HG03039 (cell line): ENCODE measurements around the gene GPALPP1.
"Not testable (repeated sequence)": the region's sequence is repeated elsewhere in the genome, so short reads cannot be mapped to it uniquely, and the experiment has no call there.

Experiments used
- ATAC-seq: cut with Tn5 transposase; IDR thresholded peaks from one replicate; pipeline ENCODE4 v1.9.1; 2021; ENCODE audit warnings: mild to moderate bottlenecking, moderate library complexity; ENCODE audit not compliant: unreplicated experiment

GPALPP1 gene, protein sequence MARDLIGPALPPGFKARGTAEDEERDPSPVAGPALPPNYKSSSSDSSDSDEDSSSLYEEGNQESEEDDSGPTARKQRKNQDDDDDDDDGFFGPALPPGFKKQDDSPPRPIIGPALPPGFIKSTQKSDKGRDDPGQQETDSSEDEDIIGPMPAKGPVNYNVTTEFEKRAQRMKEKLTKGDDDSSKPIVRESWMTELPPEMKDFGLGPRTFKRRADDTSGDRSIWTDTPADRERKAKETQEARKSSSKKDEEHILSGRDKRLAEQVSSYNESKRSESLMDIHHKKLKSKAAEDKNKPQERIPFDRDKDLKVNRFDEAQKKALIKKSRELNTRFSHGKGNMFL

DNA sequence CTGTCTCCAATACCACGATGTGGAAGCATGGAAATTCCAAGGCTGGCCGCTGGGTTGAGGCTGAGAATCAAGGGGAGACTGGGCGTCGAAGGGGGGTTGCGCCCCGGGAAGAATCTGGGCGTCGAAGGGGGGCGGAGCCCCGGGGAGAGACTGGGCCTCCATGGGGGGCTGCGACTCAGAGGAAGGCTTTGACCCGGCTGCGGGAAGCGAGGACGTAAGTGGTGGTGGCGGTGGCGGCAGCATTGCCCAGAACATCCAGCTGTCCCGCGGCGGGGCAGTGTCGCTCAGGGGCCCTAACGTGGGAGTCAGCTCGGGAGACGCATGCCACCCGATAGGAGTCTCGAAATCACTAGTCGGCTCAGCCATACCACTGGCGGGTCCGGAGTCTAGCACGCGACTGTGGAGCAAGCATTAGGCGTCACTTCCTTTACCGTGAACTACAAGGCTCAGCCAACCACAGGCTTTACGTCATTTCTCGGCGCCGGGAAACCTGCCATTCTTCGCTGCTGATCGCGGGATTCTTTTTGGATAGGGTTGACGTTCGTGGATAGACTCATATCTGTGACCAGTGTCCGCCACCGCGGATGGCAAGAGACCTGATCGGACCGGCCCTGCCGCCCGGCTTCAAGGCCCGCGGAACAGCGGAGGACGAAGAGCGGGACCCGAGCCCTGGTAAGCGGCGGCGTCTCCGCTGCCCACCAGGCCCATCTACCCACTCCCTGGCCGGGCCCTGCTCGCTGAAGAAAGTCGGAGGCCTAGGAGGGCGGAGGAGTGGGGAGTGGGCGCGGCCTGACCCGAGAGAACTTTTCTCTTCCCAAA lies at the start of gene GPALPP1, which contains the start of gene NUFIP1:
Gene GPALPP1, plus strand, starts transcription at position 468 of the 819 bp plus-strand sequence. Its CDS starts 117 bp downstream, at position 585.
Gene NUFIP1, minus strand, starts transcription at position 401 of the 819 bp plus-strand sequence. Its CDS starts 35 bp downstream, at position 366.
- peak; percentile 97 for ATAC-seq

DNA sequence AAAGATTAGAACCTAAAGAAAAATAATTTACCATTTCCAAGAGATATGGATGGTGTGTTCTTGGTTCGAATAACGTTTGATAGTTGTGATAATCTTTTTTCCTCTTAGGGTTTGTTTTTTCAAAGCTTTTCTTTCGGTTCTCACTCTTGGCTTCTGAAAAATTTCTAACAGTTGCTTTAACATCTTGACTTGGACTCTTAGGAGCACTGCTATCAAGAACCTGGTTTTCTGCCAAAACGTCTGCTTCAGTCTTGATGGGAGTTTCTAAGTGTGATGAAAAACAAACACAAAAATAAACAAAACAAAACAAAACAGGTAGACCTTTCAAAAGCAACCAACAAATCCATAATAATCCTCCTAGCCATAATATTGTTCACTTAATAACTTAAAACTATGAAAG lies 45.9 kb upstream of the GPALPP1 start:
- ATAC-seq, result not testable (repeated sequence)

DNA sequence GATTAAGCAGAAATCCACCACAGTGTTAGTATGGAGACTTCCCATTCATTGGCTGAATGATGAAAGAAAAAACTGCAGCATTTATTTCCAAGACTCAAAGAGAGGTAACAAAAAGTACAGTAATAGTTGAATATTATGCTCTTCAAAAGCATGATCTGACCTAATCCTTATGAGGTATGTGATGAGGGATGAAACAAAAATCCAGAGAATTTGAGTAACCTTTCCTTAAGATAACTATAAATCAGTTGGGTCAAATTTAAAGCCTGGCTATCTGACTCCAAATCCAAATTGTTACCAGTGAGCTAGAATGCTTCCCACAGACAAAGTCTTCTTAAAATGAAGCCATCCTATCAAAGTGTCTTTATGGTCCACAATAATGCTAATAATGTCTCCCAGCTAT lies 38.2 kb upstream of the GPALPP1 start:
- no peak for ATAC-seq

DNA sequence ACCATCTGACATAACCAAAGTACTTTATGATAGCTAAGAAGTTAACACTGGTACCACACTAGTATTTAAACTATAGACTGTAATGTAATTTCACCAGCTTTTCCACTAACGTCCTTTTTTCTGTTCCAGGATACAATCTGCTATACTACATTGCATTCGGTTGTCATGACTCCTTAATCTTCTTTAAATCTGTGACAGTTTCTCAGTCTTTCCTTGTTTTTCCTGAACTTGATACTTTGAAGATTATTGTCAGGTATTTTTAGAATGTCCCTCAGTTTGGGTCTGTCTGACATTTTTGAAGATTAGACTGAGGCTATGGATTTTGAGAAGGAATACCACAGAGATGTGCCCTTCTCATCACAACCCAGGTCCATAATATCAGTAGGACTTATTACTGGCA lies 36.7 kb upstream of the GPALPP1 start:
- no peak for ATAC-seq

DNA sequence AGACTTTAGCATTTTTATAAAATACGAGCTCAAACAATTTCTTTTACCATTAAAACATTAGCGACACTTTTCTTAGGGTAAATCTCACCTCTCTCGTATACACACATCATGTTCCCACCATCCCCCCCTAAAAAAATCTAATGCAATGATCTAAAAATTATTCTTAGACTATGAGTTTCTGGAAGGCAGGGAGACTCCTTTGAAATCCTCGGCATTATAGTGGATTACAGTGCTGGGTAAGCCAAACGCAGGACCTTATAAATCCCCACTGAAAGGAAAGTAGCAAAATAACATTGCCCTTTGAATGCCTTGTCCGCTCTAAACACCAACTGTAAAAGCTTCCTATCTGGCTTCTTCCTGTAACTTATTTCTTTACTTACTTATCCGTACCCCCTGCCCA lies 35.1 kb upstream of the GPALPP1 start:
- no peak for ATAC-seq

DNA sequence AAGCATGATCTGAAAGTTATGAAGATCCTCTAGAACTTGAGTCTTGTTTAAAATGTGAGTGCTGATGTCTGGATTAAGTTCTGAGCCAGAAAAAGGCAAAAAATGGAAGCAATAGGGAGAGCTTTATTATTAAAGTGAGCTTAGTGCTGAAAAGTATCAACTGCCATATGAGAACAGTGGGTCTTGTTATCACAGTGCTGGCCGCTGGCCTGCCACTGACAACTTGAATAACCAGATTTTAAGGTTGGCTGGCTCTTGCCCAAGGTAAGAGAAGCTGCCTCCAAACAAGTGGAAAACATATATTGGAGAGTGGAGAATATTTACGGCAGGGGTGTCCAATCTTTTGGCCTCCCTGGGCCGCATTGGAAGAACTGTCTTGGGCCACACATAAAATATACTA lies 33.9 kb upstream of the GPALPP1 start:
- ATAC-seq, result no peak

DNA sequence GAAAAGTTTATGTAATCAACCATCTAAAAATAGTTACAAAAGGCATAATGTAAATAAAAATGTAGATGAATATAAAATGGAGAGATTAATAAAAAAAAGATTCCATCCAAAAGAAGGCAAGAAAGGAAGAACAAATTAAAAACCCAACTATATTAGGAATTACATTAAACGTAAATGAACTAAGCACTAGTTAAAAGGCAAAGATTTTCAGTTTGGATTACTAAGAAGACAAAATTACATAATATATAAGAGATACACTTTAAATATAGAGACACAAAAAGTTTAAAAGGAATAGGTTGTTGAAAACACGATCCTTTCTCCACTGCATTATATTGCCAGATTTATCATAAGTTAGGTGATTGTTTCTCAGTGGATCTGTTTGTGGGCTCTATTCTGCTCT lies 27.3 kb upstream of the GPALPP1 start:
- no peak for ATAC-seq

DNA sequence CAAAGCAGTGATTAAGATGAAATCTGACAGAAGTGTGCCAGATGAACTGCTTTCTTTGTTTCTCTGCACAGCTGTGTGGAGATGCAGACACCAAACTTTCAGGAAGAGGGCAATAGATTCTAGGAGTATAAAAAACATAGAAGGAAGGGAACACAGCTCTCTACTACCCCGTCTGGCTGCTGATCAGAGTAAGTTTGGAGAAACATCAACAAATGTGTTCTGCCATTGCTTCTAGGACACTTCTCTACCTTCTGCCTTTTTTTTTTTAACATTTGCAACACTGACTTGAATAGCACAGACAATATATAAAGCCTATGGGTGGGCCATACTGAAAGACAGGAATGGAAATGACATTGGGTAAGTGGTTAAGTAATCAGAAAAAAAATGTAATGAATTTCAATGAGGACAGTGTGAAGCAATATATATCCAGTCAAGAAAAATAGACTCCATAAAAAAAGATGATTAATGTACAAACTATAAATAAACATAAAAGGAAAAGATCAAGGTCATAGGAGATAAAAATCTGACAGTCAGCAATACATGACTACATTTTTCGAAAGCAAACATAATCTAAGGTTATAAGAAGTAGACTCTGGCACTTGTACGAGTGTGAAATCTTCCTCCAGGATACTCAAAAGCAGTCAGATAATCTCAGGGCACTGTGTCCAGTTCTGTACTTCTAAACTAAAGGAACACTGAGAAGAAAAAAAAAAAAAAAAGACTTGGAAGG lies 21.5 kb upstream of the GPALPP1 start:
- ATAC-seq, result no peak

DNA sequence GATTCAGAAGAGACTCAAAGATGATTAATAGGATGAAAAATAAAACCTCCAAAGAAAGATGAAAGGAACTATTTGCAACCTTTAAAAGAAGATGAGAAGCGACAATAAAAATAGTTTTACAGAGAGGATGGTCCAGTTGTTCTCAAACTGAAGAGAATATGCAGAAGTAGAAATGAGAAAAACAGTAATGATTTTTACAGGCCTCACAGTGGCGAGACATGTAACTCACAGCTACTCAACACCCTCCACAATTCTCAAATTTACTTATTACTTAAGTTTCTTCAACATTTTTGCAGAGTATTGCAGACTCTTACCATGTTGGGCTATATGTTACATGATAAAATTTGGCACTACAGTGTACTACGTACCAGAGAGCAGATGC lies 20.9 kb upstream of the GPALPP1 start:
- ATAC-seq, result no peak

DNA sequence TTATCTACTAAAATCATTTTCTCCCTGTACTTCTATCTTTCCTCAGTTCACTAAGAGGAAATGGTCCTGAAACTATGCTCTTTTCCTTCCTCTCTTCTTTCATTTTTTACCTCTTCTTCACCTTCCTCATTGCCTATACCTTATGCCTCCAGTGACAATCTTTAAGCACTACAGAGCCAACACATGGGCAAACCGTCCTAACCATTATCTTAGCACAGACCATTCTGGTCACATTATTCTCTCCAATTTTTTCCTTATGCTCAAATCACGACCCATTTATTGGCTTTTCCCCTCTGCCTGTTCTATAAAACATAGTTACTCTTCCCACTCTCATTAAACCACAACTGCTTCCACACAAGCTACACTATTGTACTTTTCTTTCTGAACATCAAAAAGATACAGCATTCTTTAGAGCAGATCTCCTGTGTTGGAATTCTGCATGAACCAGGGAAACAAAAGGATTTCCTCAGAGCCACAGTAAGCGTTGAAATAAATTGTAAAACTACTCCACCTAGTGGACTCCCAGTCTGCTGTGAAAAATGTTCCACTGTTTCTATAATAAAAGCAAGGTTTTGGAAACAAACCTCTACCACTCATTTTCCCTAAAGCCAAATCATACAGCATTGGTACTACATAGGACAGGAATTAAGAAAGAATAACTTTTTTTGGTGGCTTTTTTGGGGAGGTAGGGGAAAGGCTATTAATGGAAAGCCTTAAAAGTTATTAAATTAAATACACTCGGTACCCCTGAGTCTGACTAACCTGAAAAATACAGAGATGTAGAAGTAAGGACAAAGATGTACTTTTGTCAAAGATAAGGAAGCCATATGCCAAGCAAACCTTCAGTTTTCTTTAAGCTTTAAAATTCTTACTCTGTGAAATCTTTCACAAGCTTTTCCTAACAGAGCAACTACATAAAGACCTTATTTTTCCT lies 19.5 kb upstream of the GPALPP1 start:
- no peak for ATAC-seq

DNA sequence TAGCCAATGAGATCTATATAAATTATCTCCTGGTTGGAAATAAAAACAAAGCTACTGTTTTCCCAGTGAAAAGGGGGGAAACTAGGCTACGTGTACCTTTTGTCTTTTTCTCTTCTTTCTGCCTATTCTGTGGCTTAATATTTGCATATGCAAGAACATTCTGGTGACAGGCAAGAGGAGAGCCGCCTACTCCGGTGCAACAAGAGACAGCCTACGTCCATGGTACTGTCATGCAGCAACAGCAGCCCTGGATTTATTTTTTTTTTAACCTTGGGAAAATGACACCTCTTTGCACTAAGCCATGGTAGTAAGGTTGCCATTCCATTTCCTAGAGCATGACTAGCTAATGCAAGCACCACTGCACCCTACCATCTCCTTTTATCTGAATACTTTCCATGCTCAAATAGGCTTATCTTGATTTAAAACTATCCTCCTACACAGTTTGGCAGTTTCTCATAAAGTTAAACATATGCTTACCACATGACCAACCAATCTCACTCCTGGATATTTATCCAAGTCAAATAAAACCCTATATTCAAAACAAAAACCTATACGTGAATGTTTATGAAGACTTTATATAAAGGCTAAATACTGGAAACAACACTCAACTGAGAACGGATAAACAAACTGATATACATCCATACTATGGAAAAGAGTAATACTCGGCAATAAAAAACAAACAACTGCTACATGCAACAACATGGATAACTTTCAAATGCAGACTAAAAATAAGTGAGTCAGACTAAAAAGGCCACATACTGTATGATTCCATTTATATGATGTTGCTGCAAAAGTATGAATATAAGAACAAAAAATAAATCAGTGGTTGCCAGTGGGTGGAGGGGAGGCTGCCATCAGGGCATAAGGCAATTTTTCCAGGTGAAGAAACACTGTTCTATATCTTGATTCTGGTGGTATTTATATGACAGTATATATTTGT lies 17.4 kb upstream of the GPALPP1 start:
- ATAC-seq, result no peak

DNA sequence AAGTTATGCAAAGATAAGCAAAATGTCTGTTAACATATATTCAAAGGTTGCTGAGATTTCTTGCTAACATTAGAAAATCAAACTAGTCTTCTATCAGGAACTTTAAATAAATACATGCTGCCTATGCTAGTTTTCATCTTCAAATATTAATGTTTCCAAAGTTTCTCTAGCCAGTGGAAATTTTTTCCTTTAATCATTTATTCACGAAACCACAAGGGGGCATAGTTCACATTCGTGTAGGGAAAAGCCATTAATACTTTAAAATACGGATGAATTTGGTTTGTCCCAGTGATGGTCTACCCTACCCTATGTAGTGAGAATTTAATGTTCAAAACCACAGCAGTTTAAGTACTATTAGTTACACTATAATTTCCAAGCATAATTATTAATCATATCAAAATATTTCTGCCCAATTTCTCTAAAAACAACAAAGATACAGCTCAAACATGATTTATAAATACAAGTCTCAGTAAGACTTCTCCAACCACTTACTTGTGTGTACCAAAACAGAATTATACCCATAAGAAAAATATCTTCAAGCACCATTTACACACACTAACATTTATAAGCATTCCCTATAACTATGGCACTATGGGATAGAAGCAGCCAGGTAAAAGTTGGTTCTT lies 16.3 kb upstream of the GPALPP1 start:
- ATAC-seq, result no peak

DNA sequence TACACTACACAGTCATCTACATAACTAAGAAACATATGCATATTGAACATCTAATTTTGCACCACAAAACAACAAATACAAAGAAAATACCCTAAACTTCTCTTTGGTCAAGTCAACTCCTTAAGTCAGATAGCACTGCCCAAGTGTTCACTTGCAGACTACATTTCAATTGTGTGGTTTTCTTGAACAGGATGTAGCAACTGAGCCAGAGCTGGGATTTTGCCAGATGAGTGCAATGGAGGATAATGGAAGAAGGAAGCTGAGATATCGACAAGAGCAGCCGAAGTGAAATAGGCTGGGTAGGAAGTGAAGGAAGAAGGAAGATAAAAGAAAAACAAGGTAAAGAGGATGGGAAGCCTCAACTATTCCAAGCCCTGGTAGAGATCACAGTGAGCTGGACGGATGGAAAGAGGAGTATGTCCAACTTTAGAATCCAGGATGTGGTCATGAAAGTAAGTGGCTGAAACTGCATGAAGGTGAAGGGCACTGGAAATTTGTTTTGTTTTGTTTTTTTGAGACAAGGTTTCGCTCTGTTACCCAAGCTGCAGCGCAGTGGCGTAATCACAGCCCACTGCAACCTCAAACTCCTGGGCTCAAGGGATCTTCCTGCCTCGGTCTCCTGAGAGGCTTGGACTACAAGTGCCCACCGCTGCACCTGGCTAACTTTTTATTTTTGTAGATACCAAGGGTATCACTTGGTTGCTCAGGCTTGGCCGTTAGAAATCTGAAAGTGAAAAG lies 15.1 kb upstream of the GPALPP1 start:
- ATAC-seq, result no peak

DNA sequence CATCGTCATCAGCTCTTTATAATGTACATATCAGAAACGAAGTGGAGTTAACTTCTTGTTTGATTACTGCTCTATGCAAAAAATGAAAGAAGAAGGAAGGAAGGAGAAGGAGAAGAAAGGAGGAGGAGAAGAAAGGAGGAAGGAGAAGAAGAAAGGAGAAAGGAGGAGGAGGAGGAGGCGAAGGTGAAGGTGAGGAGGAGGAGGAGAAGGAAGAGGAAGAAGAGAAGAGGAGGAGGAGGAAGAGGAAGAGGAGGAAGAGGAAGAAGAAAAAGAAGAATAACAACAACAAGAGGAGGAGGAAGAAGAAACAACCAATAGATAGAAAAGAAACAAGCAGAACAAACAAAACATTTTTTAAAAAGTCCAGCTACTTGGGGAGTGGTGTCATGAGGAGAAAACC lies 13.1 kb upstream of the GPALPP1 start:
- ATAC-seq, result no peak

DNA sequence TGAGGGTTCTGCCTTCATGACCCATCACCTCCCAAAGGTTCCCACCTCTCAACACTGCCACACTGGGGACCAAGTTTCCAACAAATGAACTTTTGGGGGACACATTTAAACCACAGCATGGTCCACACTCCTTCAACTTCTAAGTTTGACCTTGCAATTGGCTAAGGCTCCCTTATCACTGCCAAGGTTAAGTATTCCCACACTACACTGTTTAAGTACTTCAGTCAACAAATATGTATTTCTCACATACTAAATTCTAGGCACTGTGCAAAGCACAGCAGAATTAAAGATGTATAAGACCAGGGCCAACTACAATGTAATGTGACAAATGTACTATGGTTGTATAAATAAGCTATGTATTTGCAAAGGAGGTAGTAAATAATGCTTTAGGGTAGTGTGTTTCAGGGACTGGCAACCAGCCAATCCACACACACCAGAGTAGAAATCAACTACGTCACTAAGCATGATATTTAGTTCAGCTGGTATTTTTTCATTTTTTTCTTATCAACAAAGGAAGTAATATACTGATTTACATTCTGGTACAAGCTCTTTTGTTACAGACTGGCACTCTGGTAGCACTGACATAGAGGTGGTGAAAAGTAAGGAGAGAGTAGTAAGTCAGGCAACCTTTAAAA lies 12.3 kb upstream of the GPALPP1 start:
- no peak for ATAC-seq

DNA sequence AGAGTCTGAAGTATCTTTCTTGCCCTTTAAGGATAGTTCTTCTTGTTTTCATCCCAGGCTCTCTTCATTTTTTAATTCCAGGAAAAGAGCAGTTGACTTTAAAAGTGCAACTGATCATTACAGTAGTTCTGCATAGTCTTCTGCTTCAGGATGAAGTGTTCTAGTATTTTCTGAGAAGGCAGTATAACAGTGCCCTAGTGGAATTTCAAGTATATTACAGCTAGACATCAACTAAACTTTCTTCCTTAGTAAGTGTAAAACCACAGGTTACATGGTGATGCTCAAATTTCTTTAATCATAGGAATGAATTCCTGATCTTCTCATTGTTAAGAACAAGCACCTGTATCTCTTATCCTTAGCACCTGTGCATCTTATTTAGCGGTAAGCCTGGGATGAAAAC lies 11.0 kb upstream of the GPALPP1 start:
- ATAC-seq, result no peak

DNA sequence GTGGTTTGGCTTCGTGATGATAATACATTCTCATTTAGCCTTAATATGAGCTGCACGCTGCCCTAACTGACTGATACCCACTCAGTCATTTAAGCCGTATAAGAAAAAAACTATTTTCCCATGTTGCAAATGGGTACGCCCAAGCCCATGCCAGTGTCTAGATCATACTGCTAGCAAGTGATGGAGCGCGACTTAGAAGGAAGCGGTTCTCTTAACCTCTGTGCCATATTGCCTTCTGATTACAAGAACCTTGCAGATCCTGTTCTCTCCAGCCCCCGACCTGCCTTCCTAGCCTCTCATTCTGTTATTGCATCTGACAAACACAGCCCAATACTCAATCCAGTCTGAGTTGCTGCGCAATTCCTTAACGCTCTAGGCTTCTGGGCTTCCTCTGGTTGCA lies 603 bp downstream of the GPALPP1 start:
- ATAC-seq, result no peak

DNA sequence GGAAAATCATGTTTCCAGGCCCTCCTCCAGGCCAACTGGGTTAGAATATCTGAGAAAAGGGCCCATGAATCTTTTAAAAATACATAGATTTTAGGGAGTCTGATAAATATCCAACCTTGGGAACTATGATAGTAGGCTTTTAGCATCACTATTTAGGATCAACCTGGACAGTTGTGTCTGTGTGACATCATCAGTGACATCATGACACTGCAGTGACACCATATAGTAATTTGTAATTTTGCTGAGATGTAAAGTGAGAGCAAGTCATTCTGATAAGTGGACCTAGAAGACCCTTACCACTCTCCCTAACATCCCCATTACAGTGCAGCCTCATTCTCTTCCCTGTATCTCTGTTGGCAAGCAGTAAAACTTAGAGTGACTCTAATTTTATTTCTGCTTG lies 14.1 kb downstream of the GPALPP1 start:
- ATAC-seq, result no peak
